ENCODE results near the gene KIF26B.

GRCh38 chr1:245247356-245247755 lies 92.6 kb downstream of the KIF26B start:
- TF ChIP-seq, protein P1, sequence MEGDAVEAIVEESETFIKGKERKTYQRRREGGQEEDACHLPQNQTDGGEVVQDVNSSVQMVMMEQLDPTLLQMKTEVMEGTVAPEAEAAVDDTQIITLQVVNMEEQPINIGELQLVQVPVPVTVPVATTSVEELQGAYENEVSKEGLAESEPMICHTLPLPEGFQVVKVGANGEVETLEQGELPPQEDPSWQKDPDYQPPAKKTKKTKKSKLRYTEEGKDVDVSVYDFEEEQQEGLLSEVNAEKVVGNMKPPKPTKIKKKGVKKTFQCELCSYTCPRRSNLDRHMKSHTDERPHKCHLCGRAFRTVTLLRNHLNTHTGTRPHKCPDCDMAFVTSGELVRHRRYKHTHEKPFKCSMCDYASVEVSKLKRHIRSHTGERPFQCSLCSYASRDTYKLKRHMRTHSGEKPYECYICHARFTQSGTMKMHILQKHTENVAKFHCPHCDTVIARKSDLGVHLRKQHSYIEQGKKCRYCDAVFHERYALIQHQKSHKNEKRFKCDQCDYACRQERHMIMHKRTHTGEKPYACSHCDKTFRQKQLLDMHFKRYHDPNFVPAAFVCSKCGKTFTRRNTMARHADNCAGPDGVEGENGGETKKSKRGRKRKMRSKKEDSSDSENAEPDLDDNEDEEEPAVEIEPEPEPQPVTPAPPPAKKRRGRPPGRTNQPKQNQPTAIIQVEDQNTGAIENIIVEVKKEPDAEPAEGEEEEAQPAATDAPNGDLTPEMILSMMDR (conservative IDR thresholded peaks at IDR 0.05; ENCODE audit: low read length), result no peak
- TF ChIP-seq EZH2phosphoT487 (IDR thresholded peaks at IDR 0.05; ENCODE audit: borderline replicate concordance), result no peak

All from Loucy (cell line).